ENCODE data around the gene DERA.

DNA sequence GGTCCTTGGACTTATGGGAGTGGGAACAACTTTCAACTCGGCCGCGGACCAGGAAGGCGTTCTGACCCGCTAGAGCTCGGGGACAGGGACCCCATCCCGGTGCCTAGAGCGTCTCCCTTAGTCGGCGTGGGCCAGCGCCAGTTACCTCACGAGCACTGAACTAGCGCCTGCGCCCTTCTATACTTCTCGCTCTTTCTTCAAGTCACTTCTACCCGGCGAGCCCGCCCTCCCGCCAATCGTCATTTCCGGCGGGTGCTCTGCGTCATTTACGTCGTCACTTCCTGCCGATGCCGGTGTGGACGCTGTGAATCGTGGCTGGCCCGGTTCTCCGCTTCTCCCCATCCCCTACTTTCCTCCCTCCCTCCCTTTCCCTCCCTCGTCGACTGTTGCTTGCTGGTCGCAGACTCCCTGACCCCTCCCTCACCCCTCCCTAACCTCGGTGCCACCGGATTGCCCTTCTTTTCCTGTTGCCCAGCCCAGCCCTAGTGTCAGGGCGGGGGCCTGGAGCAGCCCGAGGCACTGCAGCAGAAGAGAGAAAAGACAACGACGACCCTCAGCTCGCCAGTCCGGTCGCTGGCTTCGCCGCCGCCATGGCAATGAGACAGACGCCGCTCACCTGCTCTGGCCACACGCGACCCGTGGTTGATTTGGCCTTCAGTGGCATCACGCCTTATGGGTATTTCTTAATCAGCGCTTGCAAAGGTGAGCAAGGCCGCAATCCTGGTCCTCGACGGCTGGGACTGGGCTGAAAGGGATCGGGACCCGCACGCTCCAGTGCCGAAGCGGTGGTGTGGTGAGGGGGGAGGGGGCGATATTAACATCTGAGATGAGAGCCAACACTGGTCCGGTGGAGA lies 28.8 kb upstream of the DERA start, which contains the start of gene STRAP:
- TF ChIP-seq, protein P1, sequence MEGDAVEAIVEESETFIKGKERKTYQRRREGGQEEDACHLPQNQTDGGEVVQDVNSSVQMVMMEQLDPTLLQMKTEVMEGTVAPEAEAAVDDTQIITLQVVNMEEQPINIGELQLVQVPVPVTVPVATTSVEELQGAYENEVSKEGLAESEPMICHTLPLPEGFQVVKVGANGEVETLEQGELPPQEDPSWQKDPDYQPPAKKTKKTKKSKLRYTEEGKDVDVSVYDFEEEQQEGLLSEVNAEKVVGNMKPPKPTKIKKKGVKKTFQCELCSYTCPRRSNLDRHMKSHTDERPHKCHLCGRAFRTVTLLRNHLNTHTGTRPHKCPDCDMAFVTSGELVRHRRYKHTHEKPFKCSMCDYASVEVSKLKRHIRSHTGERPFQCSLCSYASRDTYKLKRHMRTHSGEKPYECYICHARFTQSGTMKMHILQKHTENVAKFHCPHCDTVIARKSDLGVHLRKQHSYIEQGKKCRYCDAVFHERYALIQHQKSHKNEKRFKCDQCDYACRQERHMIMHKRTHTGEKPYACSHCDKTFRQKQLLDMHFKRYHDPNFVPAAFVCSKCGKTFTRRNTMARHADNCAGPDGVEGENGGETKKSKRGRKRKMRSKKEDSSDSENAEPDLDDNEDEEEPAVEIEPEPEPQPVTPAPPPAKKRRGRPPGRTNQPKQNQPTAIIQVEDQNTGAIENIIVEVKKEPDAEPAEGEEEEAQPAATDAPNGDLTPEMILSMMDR (IDR thresholded peaks at IDR 0.05), result peak in 2 of 5 experiments; percentile 41 to 44
- TF ChIP-seq POLR2A (IDR thresholded peaks at IDR 0.05), result peak; percentile 99

All from tibial nerve (tissue), 3 donors.